Aorta (tissue), 5 donors: ENCODE data around the gene MYO1H. TPM values are rescaled to one million over a fixed set of nuclear protein-coding genes. Genes with fewer than 3 reads are reported as not detected.

Experiments
- ATAC-seq: fragments of 200-7000 bp; cut with Tn5 transposase; one replicate; pipeline ENCODE4 v1.9.1; 2022; ENCODE audit warnings: moderate library complexity; ENCODE audit not compliant: low FRiP score
- DNase-seq, 2 donors: peaks; one replicate each; pipeline ENCODE4 v3.0.0-alpha.2; 2020
- H3K27ac ChIP-seq, 2 donors: one replicate each; pipeline ENCODE4 v1.5.1; 2013; ENCODE audit warnings: low read length in 2 of 2, mild to moderate bottlenecking in 2 of 2, moderate library complexity in 2 of 2, control low read depth in 1 of 2, inconsistent platforms in 1 of 2, low read depth in 1 of 2
- H3K27me3 ChIP-seq, 2 donors: one replicate each; pipeline ENCODE4 v1.6.1; 2013; ENCODE audit warnings: control low read depth in 1 of 2, low read length in 1 of 2, mild to moderate bottlenecking in 1 of 2, moderate library complexity in 1 of 2; ENCODE audit not compliant: insufficient read depth in 2 of 2, control insufficient read depth in 1 of 2
- H3K36me3 ChIP-seq, 2 donors: one replicate each; pipeline ENCODE4 v1.6.1; 2013; ENCODE audit warnings: control low read depth in 1 of 2, low read length in 1 of 2, mild to moderate bottlenecking in 1 of 2; ENCODE audit not compliant: insufficient read depth in 2 of 2, control insufficient read depth in 1 of 2
- H3K4me1 ChIP-seq, 2 donors: one replicate each; pipeline ENCODE4 v1.6.1; 2013; ENCODE audit warnings: low read length in 2 of 2, control low read depth in 1 of 2, mild to moderate bottlenecking in 1 of 2, moderate library complexity in 1 of 2; ENCODE audit not compliant: insufficient read depth in 2 of 2, control insufficient read depth in 1 of 2
- H3K4me3 ChIP-seq, 2 donors: one replicate each; pipeline ENCODE4 v1.5.1; 2013; ENCODE audit warnings: low read length in 2 of 2, control low read depth in 1 of 2, mild to moderate bottlenecking in 1 of 2
- H3K9me3 ChIP-seq: one replicate; pipeline ENCODE4 v1.6.1; 2013; ENCODE audit warnings: mild to moderate bottlenecking, low read length; ENCODE audit not compliant: control insufficient read depth
- WGBS, 2 donors: extraction: QIAGEN DNeasy Blood & Tissue Kit; methylation state at CpG; one replicate each; pipeline ENCODE4 v1.1.7; 2013; 5-methylcytosine and 5-hydroxymethylcytosine counted together
- intact Hi-C, 2 donors: fragments of 100-400 bp; cut with DNase I; formaldehyde crosslinking; loops; one replicate each; pipeline versions ENCODE4 v1.14.2 to v1.15.0; 2022
- polyA plus RNA-seq, 2 donors: library from polyadenylated mRNA; stranded (reverse); fragments of 200-250 nt; gene quantifications; one replicate each; pipeline ENCODE4 v1.2.3, GENCODE V29; 2013
- total RNA-seq, 2 donors: library from RNA; stranded (reverse); fragmentation: NEBNext Ultra II Directional; extraction: Animal tissue kit (Norgen Biotek cat#: 25700); gene quantifications; one replicate each; pipeline ENCODE4 v1.2.1, GENCODE V29; 2021
- donor health status: healthy with polysubstance abuse.
- donor health status: Bipolar disorder and iron deficiency.
- donor health status: DM: no; HTN: no; CAD: no.
- donor health status: DM: no; HTN: no; CAD: no.
- donor health status: DM: yes; HTN: yes; CAD: no.

The MYO1H gene
- total and polyA plus RNA-seq, 4 donors = not detected

GRCh38 chr12:109358154-109358869 is 10.6 kb downstream of the MYO1H start:
- Histone ChIP-seq H3K27ac (no peak overlapping the region), H3K36me3 (no peaks in the 10 kb centered on the region), H3K4me3 (no peak overlapping the region), H3K9me3 (no peaks in the 10 kb centered on the region), H3K27me3 (no peaks in the 10 kb centered on the region), H3K4me1 (no peaks in the 10 kb centered on the region)
- DNase-seq (no peak), ATAC-seq (no peak)
- intact Hi-C loops = no loop called here
- 50 to 75% methylated on average over 10 of the region's 10 CpGs for WGBS, 2 donors

DNA sequence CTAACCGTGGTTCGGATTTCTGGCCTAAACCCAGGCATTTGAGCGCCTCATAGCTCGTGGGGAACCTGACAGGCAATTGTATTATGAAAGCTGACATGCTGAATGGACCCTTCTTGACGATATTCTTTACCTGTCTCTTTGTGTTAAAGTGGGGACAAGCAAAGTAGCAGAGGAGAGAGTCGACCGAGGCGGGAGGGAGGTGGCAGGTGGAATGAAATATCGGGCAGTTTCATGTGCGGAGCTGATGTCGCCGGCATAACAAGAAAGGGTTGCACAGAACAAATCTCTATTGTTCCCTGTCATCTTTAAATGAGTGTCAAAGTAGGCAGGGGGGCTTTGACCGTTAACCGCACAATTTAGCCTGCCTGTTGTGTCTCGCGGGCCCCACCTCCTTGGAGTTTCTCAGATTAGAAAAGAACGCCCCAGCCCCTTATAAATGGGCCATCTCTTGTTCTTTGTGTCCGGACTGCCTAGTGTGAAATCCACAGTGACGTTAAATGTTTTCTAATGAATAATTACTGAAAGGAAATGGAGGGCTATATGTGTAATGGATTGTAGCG is 11.5 kb downstream of the MYO1H start:
- intact Hi-C loops = no loop called here
- Histone ChIP-seq H3K27ac (no peak overlapping the region), H3K9me3 (no peaks in the 10 kb centered on the region), H3K27me3 (no peaks in the 10 kb centered on the region), H3K36me3 (no peaks in the 10 kb centered on the region), H3K4me3 (no peak overlapping the region), H3K4me1 (no peaks in the 10 kb centered on the region)
- no peak for ATAC-seq
- no peak for DNase-seq
- WGBS, 2 donors = 91 to 92% methylated on average over 20 of the region's 20 CpGs

DNA sequence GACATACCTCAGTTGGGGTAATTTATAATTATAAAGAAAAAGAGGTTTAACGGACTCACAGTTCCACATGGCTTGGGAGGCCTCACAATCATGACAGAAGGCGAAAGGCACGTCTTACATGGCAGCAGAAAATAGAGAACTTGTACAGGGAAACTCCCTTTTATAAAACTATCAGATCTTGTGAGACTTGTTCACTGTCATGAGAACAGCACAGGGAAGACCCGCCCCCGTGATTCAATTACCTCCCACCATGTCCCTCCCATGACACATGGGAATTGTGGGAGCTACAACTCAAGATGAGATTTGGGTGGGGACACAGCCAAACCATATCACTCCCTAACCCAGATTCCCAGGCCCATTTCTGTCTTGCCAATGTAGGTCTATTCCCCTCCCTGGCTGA is 22.1 kb downstream of the MYO1H start:
- no peaks in the 10 kb centered on the region for H3K9me3 ChIP-seq
- intact Hi-C loops = no loop called here
- 80 to 86% methylated on average over 5 of the region's 5 CpGs for WGBS, 2 donors
- H3K36me3 ChIP-seq = no peaks in the 10 kb centered on the region
- DNase-seq (no peak), ATAC-seq (no peak)
- no peak overlapping the region for H3K27ac ChIP-seq
- no peaks in the 10 kb centered on the region for H3K27me3 ChIP-seq
- H3K4me1 ChIP-seq = no peaks in the 10 kb centered on the region
- H3K4me3 ChIP-seq = no peak overlapping the region

DNA sequence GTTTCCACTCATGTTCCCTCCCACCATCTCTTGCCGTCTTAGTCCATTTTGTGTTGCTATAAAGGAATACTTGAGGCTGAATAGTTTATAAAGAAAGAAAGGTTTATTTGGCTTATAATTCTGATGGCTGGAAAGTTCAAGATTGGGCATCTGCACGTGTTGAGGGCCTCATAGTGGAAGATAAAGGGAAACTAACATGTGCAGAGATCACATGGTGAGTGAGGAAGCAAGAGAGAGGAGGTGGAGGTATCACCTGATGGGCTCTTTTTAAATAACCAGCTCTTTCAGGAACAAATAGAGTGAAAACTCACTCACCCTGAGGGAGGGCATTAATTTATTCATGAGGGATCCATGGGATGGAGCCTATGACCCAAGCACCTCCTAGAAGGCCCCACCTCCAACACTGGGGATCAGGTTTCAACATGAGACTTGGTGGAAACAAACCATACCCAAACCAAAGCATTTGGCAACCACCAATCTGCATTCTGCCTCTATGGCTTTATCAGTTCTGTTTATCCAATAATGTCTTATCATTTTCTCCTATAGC is 29.5 kb downstream of the MYO1H start:
- intact Hi-C loops = no loop called here
- H3K4me3 ChIP-seq = no peak overlapping the region
- DNase-seq (no peak), ATAC-seq (no peak)
- H3K27ac ChIP-seq = no peak overlapping the region
- H3K9me3 ChIP-seq = no peaks in the 10 kb centered on the region
- peaks cover 0 to 2% of the 10 kb centered on the region in 2 donors for H3K27me3 ChIP-seq
- H3K4me1 ChIP-seq = no peaks in the 10 kb centered on the region
- no peaks in the 10 kb centered on the region for H3K36me3 ChIP-seq
- 55 to 62% methylated on average over 2 of the region's 2 CpGs for WGBS, 2 donors

GRCh38 chr12:109378569-109378968 is 30.9 kb downstream of the MYO1H start:
- DNase-seq (no peak), ATAC-seq (no peak)
- intact Hi-C loops = no loop called here
- Histone ChIP-seq H3K36me3 (no peaks in the 10 kb centered on the region), H3K9me3 (peaks cover 3% of the 10 kb centered on the region), H3K27me3 (peaks cover 0 to 5% of the 10 kb centered on the region in 2 donors), H3K4me1 (no peaks in the 10 kb centered on the region), H3K27ac (no peak overlapping the region), H3K4me3 (no peak overlapping the region)
- 66 to 75% methylated on average over 5 of the region's 5 CpGs for WGBS, 2 donors

DNA sequence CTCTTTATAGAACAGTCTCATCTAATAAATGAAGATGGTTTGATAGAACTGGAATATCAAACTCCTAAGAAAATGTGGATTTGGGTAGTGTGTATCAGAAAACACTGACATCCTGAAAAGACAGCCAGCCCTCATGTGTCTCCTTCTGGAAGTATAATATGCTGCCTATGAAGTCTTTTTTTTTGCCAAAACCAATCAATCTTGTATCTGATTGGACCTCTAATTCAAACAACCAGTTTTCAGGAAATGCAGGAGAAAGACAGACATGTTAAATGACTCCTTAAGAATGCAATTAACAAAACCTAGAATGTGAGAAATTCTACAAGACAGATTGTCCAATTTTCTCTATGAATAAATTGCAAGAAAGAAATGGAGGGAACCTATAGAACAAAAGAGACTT is 34.3 kb downstream of the MYO1H start:
- no peak overlapping the region for H3K4me3 ChIP-seq
- peaks cover 0 to 5% of the 10 kb centered on the region in 2 donors for H3K27me3 ChIP-seq
- H3K27ac ChIP-seq = no peak overlapping the region
- no peaks in the 10 kb centered on the region for H3K4me1 ChIP-seq
- peaks cover 3% of the 10 kb centered on the region for H3K9me3 ChIP-seq
- DNase-seq (no peak), ATAC-seq (no peak)
- no peaks in the 10 kb centered on the region for H3K36me3 ChIP-seq
- intact Hi-C loops = loop anchor here in 1 of 2 donors (10.0 kb wide), 1 partner anchor 267 kb away; the partner anchor contains the start of gene ACACB

GRCh38 chr12:109383240-109383639 is 35.5 kb downstream of the MYO1H start:
- 81 to 82% methylated on average over 2 of the region's 2 CpGs for WGBS, 2 donors
- intact Hi-C loops = loop anchor here in 1 of 2 donors (10.0 kb wide), 1 partner anchor 268 kb away; the partner anchor contains the start of gene ACACB
- no peak for ATAC-seq

GRCh38 chr12:109385339-109386058 is 37.8 kb downstream of the MYO1H start:
- Histone ChIP-seq H3K27ac (no peak overlapping the region), H3K27me3 (peaks cover 0 to 5% of the 10 kb centered on the region in 2 donors)
- peak in 1 of 2 donors; percentile 48 for DNase-seq

More at GRCh38 chr12:109383240-109383639, 35.5 kb downstream of the MYO1H start:
- H3K36me3 ChIP-seq = no peaks in the 10 kb centered on the region
- H3K9me3 ChIP-seq = peaks cover 9% of the 10 kb centered on the region
- peaks cover 0 to 5% of the 10 kb centered on the region in 2 donors for H3K27me3 ChIP-seq
- H3K4me3 ChIP-seq = no peak overlapping the region
- no peaks in the 10 kb centered on the region for H3K4me1 ChIP-seq
- H3K27ac ChIP-seq = no peak overlapping the region
- no peak for DNase-seq

More at GRCh38 chr12:109385339-109386058, 37.8 kb downstream of the MYO1H start:
- 18 to 20% methylated on average over 8 of the region's 8 CpGs for WGBS, 2 donors
- Histone ChIP-seq H3K9me3 (peaks cover 12% of the 10 kb centered on the region), H3K36me3 (no peaks in the 10 kb centered on the region), H3K4me1 (no peaks in the 10 kb centered on the region), H3K4me3 (no peak overlapping the region)
- ATAC-seq = peak; percentile 48
- intact Hi-C loops = loop anchor here (1.0 to 10.0 kb wide), 3 partner anchors 121 to 271 kb away; partner anchors contain the start of gene ACACB (in 1 of the 2)
